A172 (cell line): Measurements from ENCODE around the gene CLCN3. TPM values are rescaled to one million over a fixed set of nuclear protein-coding genes. Genes with fewer than 3 reads are reported as not detected.
"Not testable (repeated sequence)": the region's sequence is repeated elsewhere in the genome, so short reads cannot be mapped to it uniquely, and the experiment has no call there.

Experiments used
- DNase-seq: peaks from one replicate; pipeline ENCODE4 v3.0.0-alpha.2; 2015; ENCODE audit warnings: low spot score
- total RNA-seq: library from RNA; depleted of rRNA; stranded (reverse); fragments of >200 nt; shearing (Covaris generic); gene quantifications from 2 replicates; pipeline ENCODE4 v1.2.3, GENCODE V29; 2014

CLCN3 gene
- total RNA-seq, 1 experiment from 2014 or later = 42.3 TPM

DNA sequence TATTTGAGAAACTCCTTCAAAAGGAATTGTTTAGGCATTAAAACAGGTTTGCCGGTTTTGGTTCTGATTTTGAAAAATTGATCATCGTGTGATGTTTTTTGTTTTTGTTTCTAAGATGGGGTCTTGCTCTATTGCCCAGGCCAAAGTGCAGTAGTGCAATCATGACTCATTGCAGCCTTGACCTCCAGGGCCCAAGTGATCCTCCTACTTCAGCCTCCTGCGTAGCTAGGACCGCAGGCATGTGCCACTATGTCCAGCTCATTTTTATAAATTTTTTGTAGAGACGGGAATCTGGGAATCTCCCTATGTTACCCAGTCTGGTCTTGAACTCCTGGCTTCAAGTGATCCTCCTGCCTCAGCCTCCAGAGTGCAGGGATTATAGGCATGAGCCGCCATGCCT, 35.0 kb downstream of the CLCN3 start:
- DNase-seq = no peak

GRCh38 chr4:169657470-169658107, 37.2 kb downstream of the CLCN3 start:
- DNase-seq = no peak

GRCh38 chr4:169658196-169658595, 37.8 kb downstream of the CLCN3 start:
- no peak for DNase-seq

DNA sequence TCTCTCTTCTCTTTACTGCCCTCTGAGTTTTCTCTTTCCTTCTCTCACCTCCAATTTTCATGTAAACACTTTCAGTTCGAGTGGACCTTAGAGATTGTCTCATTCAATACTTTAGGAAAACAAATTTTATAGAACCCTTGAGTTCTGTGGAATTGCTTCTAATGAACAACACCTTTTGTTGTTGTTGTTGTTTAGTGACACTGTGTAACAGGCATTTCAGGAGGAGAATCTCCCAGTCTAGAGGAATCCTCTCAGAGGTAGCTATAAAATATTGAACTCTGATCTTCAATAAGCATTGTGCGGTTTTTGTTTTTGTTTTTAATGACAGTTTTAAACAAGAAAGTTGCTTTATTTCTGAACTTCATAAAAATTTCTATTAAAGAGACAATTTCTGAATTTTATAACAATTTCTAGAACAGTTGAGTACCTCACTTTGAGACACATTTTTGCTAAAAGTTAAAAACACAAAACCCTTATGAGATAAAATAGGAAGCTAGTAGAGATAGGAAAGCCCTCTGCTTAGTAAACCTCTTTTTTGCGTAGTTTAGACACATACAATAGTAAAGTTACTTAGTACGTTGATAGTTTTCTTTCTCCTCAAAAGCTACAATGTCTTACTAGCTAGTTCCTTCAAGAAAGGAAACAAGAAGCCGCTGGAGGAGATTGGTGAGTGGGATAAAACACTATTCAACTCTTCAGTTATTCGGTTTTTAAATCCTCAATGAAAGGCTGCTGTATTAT, 38.8 kb downstream of the CLCN3 start:
- DNase-seq = no peak

GRCh38 chr4:169659716-169660670, 39.6 kb downstream of the CLCN3 start:
- peak; percentile 98 for DNase-seq

DNA sequence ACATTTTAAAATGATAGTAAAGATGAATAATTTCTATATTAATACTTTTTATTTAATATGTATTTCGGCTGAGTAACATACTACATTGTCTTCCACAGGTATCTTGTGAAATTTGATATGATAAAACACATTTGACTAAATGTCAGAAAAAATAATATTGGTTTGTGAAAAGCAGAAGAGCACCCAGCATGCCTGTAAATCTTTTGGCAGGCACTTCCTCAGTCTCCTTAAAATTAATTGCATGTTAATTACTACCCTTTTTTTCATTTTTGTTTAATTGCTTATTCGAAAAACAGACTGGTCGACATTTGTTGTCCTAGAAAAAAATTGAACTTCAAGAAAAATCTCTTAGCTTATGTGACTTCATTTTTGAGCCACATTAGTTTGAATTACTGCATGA, 40.6 kb downstream of the CLCN3 start:
- no peak for DNase-seq

DNA sequence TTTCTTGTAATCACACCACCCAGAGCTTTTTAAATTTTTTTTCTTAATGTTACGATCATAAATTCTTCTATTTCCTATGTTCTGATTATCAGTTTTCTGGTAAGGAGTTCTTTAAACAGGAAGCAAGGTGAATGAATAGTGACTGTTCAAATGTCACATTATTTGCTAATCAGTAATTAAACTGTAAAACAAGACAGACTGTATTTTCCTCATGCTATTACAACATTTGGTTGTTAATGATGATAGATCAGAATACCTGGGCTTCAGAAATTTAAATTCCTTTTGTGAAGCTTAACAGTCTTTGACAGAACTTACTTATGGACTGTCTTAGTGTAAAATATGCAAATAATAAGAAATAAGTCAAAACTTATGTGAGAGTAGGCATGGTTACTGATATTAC, 41.4 kb downstream of the CLCN3 start:
- DNase-seq = no peak

DNA sequence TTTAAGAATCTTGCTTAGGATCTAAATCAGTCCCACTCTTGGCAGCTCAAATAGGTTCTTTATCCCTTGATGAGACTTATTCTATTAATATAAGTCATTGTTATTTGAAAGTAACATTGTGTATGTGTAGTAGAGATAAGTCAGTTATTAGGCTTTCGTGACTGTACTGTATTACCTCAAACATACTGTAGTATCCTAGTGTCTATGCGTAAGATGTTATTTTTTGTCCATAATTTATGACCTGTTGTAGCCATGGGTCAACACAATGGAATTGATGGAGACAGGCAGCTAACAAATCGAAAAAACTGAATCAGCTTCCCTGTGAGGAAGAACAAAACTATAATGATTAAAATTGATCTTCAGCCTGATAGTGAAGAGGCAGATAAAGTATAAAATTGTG, 41.8 kb downstream of the CLCN3 start:
- DNase-seq = no peak

DNA sequence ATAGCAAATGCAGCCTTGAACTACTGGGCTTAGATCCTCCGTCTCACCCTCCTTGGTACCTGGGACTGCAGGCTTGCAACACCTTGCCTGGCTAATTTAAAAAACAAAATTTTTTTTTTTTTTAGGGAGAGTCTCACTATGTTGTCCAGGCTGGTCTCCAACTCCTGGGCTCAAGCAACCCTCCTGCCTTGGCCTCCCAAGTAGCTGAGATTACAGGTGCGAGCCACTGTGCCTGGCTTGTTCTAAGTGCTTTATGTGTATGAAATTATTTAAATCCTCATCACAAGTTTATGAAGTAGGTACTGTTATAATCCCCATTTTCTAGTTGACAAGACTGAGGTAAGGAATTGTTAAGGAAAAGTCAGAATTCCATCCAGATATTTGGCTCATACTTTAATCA, 43.0 kb downstream of the CLCN3 start:
- no peak for DNase-seq

DNA sequence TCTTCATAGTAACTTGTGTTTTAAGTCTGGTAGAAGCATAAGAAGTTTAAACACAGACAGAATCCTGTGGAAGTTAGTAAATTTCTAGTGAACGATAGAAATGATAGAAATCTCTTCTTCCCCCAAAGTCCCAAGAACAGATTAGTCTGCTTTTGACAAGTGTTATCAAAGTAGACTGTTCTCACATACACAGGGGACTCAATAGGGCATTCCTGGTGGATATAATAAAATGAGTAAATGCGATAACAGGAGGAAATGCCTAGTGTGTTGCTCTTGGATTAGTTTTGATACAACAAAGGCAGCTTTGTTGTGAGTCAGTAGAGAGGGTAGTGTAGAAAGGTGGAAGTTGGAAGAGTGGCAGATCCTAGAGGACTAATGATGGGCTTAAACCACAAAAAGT, 43.5 kb downstream of the CLCN3 start:
- peak; percentile 62 for DNase-seq

- no peak for DNase-seq
Observed at GRCh38 chr4:169664615-169665014, 44.2 kb downstream of the CLCN3 start.

DNA sequence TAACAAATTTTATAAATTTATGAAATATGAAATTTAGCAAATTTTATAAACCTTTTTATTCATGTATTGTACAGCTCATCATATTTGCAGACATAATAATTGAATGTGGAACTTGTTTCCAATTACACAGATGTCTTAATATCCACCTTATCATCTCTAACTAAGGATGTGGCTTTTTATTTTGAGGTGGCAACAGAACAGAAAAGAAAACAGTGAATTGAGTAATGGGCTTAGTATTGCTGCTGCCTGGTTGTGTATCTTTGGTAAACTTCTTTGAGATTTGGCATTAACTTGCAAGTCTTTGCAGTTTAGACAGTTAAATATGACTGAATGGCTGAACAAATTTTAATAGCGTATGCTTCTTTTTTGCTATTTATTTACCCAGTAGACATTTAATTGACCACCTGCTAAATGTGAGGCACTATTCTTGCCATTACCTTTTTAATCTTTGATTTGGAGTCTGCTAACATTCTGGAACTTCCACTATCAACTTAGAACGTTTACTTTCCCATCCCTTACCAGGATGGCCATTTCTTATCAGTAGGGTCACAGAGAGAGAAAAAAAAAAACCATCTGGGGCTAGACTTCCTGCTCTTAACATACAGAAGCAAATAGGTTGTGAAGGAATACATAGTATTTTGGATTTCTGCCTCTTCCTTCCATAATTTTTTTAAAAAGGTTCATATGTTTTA, 44.8 kb downstream of the CLCN3 start:
- no peak for DNase-seq

DNA sequence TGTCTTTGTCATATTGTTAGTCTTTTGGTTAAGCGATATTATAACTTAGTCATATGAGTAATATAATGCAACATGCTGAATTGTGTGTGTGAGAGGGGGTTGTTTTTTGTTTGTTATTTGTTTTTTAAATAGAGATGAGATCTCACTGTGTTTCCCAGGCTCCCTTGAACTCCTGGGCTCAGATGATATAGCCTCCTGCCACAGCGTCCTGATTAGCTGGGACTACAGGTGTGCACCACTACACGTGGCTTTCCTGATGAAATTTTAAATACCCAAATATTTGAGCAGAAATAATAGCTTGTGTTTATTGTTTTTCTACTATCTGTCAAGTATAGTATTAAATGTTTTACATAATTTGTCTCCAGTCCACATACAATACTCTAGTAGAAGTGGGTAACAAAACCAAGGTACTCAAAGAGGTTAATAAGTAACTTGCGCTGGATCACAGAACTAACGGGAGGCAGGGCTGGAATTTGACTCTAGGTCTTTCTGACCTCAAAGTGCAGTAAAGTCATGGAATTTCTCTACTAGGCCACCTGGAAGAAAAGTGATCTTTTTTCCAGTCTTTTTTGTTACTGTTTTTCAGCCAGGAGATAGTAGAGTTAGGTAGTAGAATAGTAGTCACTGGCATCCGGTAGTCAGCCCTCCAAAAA, 47.8 kb downstream of the CLCN3 start:
- DNase-seq = no peak

DNA sequence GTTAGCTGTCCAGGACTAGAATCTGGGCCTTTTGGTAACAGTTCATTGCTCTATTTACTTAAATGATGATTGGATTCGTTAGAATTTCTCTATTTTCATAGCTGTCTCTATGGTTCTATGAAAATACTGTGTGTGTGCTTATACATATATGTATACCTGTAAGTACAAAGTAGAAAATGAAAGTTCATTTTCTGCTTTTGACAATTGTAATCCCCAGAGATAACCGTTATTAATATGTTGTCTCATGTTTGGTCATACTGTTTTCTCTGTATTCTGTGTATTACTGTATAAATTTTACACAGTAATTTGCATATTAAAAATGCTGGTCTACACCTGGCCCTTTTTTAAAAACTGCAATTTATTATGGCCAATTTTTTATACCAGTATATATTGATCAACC, 55.4 kb downstream of the CLCN3 start:
- DNase-seq = no peak

GRCh38 chr4:169677150-169677748, 56.9 kb downstream of the CLCN3 start:
- no peak for DNase-seq

- not testable (repeated sequence) for DNase-seq
Observed at GRCh38 chr4:169678486-169678885, 58.1 kb downstream of the CLCN3 start.

GRCh38 chr4:169678951-169679591, 58.7 kb downstream of the CLCN3 start:
- not testable (repeated sequence) for DNase-seq

- DNase-seq = no peak
Observed at GRCh38 chr4:169682372-169683047, 62.1 kb downstream of the CLCN3 start.

DNA sequence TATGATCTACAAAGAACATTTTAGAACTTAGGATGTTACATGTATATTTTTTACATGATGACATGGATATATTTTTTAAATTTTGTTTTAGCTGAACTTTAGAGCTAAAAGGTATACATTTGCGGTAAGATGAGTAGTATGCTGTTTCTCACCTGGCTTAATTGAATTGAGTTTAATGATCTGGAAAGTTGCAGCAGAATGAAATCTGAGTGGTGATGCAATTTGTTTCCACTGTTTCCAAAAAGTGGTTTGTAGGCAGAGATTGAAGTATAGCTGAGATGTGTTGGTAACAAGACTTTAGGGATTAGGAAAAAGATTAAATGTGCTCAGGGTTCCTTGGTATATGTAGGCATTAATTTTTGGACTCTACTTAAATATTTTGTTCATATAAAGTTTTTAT, 69.3 kb downstream of the CLCN3 start:
- no peak for DNase-seq

- no peak for DNase-seq
Observed at GRCh38 chr4:169690787-169691186, 70.4 kb downstream of the CLCN3 start.
